HG02623 (cell line): Measurements from ENCODE around the gene TTC23.

ENCODE experiments used
- ATAC-seq: cut with Tn5 transposase; IDR thresholded peaks from one replicate; pipeline ENCODE4 v1.9.1; 2021; ENCODE audit warnings: moderate library complexity; ENCODE audit not compliant: unreplicated experiment

Gene TTC23

GRCh38 chr15:99249270-99249841 lies at the start of gene TTC23:
Gene TTC23 (minus strand): TSS chr15:99249581. CDS start chr15:99228712, 20,869 bp downstream.
- ATAC-seq = no peak

- no peak for ATAC-seq
These were observed 47.0 kb upstream of the TTC23 start for GRCh38 chr15:99296386-99296785.

GRCh38 chr15:99295840-99296239 lies 46.5 kb upstream of the TTC23 start:
- no peak for ATAC-seq

GRCh38 chr15:99291643-99292042 lies 42.3 kb upstream of the TTC23 start:
- ATAC-seq = no peak

- no peak for ATAC-seq
These were observed 34.3 kb upstream of the TTC23 start for GRCh38 chr15:99283717-99284116.

GRCh38 chr15:99282586-99282985 lies 33.2 kb upstream of the TTC23 start:
- ATAC-seq = no peak

- ATAC-seq = no peak
These were observed 32.7 kb upstream of the TTC23 start for GRCh38 chr15:99282121-99282520.

- no peak for ATAC-seq
These were observed 30.4 kb upstream of the TTC23 start for GRCh38 chr15:99279827-99280226.

GRCh38 chr15:99279290-99279689 lies 29.9 kb upstream of the TTC23 start:
- ATAC-seq = no peak

GRCh38 chr15:99275525-99276128 lies 26.2 kb upstream of the TTC23 start:
- ATAC-seq = no peak

GRCh38 chr15:99275061-99275460 lies 25.7 kb upstream of the TTC23 start:
- ATAC-seq = no peak

GRCh38 chr15:99273801-99274200 lies 24.4 kb upstream of the TTC23 start:
- ATAC-seq = no peak

GRCh38 chr15:99268431-99268830 lies 19.1 kb upstream of the TTC23 start:
- no peak for ATAC-seq

GRCh38 chr15:99267957-99268356 lies 18.6 kb upstream of the TTC23 start:
- no peak for ATAC-seq

GRCh38 chr15:99265541-99266070 lies 16.2 kb upstream of the TTC23 start:
- no peak for ATAC-seq

- no peak for ATAC-seq
These were observed 14.7 kb upstream of the TTC23 start for GRCh38 chr15:99264125-99264524.

- no peak for ATAC-seq
These were observed 7.8 kb upstream of the TTC23 start for GRCh38 chr15:99257107-99257750.

- no peak for ATAC-seq
These were observed 4.2 kb upstream of the TTC23 start for GRCh38 chr15:99253381-99254090.

GRCh38 chr15:99252326-99252725 lies 2.9 kb upstream of the TTC23 start:
- ATAC-seq = no peak

GRCh38 chr15:99250857-99251841 lies 1.8 kb upstream of the TTC23 start, which contains the start of gene LRRC28:
Gene LRRC28 (plus strand): TSS chr15:99251481. CDS start chr15:99255958, 4,477 bp downstream.
- ATAC-seq = peak; percentile 91
